ENCODE data around the gene PPP3R2. TPM values are rescaled to one million over a fixed set of nuclear protein-coding genes. Genes with fewer than 3 reads are reported as not detected.

PPP3R2 gene
- total and polyA plus RNA-seq, 2 donors from 2014 or later, result not detected

DNA sequence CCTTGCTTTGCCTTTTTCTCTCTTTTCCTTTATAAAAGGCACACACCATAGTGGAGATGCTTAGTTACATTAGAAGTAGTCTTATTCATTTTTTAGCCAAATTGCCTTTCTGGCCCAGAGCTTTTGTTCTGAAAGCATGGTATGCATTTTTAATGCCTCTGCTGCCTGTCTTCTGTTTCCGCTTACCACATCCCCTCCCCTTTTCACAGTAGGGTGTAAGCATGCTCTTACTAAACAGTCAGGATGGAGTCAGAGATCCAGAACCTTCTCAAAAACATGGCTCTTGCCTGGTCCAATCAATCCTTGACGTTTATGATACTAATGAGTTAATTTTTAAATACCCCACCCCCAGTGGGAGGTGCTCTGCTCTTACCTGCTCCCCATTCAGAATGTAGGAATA lies 22.5 kb downstream of the PPP3R2 start:
- Histone ChIP-seq H3K4me3 (ENCODE audit: low read length in 3 of 3) (no peak overlapping the region), H3K27me3 (ENCODE audit: control insufficient read depth, insufficient read depth, low read length) (no peaks in the 10 kb centered on the region), H3K27ac (ENCODE audit: low read depth in 2 of 2, low read length in 2 of 2) (no peak overlapping the region), H3K9me3 (ENCODE audit: control insufficient read depth in 2 of 3, insufficient read depth in 1 of 3, low read length in 3 of 3) (no peaks in the 10 kb centered on the region), H3K9ac (ENCODE audit: low read length in 3 of 3) (no peak overlapping the region), H3K36me3 (ENCODE audit: control insufficient read depth in 2 of 3, insufficient read depth in 3 of 3, low read length in 3 of 3) (peaks cover 0 to 6% (median 2%) of the 10 kb centered on the region in 3 donors), H3K4me1 (ENCODE audit: control insufficient read depth in 2 of 3, insufficient read depth in 2 of 3, low read depth in 1 of 3, low read length in 3 of 3) (no peaks in the 10 kb centered on the region)
- TF ChIP-seq, protein P1, sequence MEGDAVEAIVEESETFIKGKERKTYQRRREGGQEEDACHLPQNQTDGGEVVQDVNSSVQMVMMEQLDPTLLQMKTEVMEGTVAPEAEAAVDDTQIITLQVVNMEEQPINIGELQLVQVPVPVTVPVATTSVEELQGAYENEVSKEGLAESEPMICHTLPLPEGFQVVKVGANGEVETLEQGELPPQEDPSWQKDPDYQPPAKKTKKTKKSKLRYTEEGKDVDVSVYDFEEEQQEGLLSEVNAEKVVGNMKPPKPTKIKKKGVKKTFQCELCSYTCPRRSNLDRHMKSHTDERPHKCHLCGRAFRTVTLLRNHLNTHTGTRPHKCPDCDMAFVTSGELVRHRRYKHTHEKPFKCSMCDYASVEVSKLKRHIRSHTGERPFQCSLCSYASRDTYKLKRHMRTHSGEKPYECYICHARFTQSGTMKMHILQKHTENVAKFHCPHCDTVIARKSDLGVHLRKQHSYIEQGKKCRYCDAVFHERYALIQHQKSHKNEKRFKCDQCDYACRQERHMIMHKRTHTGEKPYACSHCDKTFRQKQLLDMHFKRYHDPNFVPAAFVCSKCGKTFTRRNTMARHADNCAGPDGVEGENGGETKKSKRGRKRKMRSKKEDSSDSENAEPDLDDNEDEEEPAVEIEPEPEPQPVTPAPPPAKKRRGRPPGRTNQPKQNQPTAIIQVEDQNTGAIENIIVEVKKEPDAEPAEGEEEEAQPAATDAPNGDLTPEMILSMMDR (IDR thresholded peaks at IDR 0.05; ENCODE audit: borderline replicate concordance, extremely low read depth, insufficient read depth), result no peak
- no peak for DNase-seq
- intact Hi-C loops (cut with DNase I), result no loop called here
- no peak for FAIRE-seq

DNA sequence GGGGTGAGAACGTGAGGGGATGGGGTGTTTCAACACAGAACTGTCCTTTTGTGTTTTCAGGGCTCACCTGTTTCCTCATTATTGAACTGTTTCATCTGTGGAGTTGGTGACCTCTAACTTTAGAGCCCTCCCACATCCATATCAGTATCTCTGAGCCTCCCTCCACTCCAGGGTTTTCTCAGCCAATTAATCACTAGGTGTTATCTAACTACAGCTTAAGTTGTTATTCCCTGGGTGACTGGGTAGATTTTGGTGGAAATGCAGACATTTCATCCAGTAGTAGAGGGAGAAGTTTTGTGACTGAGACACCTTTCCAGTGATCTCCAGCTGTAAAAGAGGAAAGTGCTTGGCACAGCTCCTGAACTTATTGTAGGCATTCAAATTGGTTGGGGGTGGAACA lies 23.7 kb downstream of the PPP3R2 start:
- FAIRE-seq, result no peak
- TF ChIP-seq, protein P1 (IDR thresholded peaks at IDR 0.05; ENCODE audit: borderline replicate concordance, extremely low read depth, insufficient read depth), result no peak
- Histone ChIP-seq H3K9ac (ENCODE audit: low read length in 3 of 3) (no peak overlapping the region), H3K4me1 (ENCODE audit: control insufficient read depth in 2 of 3, insufficient read depth in 2 of 3, low read depth in 1 of 3, low read length in 3 of 3) (no peaks in the 10 kb centered on the region), H3K27me3 (ENCODE audit: control insufficient read depth, insufficient read depth, low read length) (no peaks in the 10 kb centered on the region), H3K36me3 (ENCODE audit: control insufficient read depth in 2 of 3, insufficient read depth in 3 of 3, low read length in 3 of 3) (peaks cover 0 to 6% (median 2%) of the 10 kb centered on the region in 3 donors), H3K4me3 (ENCODE audit: low read length in 3 of 3) (no peak overlapping the region), H3K9me3 (ENCODE audit: control insufficient read depth in 2 of 3, insufficient read depth in 1 of 3, low read length in 3 of 3) (no peaks in the 10 kb centered on the region), H3K27ac (ENCODE audit: low read depth in 2 of 2, low read length in 2 of 2) (no peak overlapping the region)
- intact Hi-C loops (cut with DNase I), result no loop called here
- no peak for DNase-seq

DNA sequence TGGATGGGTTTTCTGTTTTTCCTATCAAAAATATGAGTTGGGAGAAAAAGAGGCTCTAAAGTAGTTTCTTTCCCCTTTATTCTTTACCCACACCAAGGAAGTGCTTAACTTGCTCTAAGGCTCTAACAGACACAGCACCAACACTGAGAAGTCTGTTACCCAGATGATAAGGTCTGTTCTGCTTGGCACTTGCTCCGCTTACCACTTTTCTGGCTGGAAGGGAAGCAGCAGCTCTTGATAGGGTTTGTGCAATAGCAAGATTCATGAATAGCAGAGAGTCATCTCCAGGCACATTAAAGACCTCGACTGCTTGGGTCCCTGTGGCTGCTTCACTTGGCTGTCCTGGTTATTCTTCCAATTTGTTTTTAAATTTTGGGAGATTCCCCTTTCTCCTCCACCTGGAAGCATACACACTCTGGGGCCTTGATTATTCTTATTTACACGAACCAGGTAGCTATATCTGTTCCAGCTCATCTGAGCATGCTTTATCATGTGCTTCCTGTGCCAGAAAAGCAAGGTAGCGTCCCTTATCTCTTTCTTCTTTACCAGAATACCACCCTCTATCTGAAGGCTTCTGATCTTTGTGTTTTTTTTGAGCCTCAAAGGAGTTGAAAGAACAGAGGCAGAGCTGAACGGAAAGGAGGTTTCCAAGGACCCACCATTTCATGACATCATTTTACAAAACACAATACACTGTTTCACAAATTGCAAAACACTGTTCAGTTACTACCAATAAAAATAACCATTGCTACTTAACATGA lies 24.8 kb downstream of the PPP3R2 start:
- intact Hi-C loops (cut with DNase I), result no loop called here
- H3K9ac ChIP-seq (ENCODE audit: low read length in 3 of 3), result no peak overlapping the region
- H3K4me3 ChIP-seq (ENCODE audit: low read length in 3 of 3), result no peak overlapping the region
- no peaks in the 10 kb centered on the region for H3K27me3 ChIP-seq (ENCODE audit: control insufficient read depth, insufficient read depth, low read length)
- no peaks in the 10 kb centered on the region for H3K9me3 ChIP-seq (ENCODE audit: control insufficient read depth in 2 of 3, insufficient read depth in 1 of 3, low read length in 3 of 3)
- FAIRE-seq (no peak), DNase-seq (no peak)
- H3K27ac ChIP-seq (ENCODE audit: low read depth in 2 of 2, low read length in 2 of 2), result no peak overlapping the region
- TF ChIP-seq, protein P1 (IDR thresholded peaks at IDR 0.05; ENCODE audit: borderline replicate concordance, extremely low read depth, insufficient read depth), result no peak
- no peaks in the 10 kb centered on the region for H3K4me1 ChIP-seq (ENCODE audit: control insufficient read depth in 2 of 3, insufficient read depth in 2 of 3, low read depth in 1 of 3, low read length in 3 of 3)
- H3K36me3 ChIP-seq (ENCODE audit: control insufficient read depth in 2 of 3, insufficient read depth in 3 of 3, low read length in 3 of 3), result peaks cover 0 to 8% (median 2%) of the 10 kb centered on the region in 3 donors

All from kidney (tissue), 14 donors.